ENCODE measurements around the gene DHRS2. TPM values are rescaled to one million over a fixed set of nuclear protein-coding genes. Genes with fewer than 3 reads are reported as not detected.

Gene DHRS2
- polyA plus RNA-seq, 1 donor from 2014 or later, result 1.3 TPM

GRCh38 chr14:23648764-23649460 is 12.7 kb downstream of the DHRS2 start:
- Histone ChIP-seq H3K79me2 (replicated peaks; ENCODE audit: insufficient read depth, low read length) (no peaks in the 10 kb centered on the region), H3K4me2 (ENCODE audit: low read length) (no peak overlapping the region)

GRCh38 chr14:23650506-23650905 is 14.3 kb downstream of the DHRS2 start:
- no peaks in the 10 kb centered on the region for H3K36me3 ChIP-seq (ENCODE audit: insufficient read depth, low read length)
- H3K9me2 ChIP-seq (ENCODE audit: insufficient read depth, low read length), result no peaks in the 10 kb centered on the region
- H3K79me2 ChIP-seq (replicated peaks; ENCODE audit: insufficient read depth, low read length), result no peaks in the 10 kb centered on the region
- H3K4me3 ChIP-seq (ENCODE audit: low read length), result no peak overlapping the region
- no peak overlapping the region for H3K4me2 ChIP-seq (ENCODE audit: low read length)
- no peak overlapping the region for H3K9ac ChIP-seq (ENCODE audit: low read length)
- H3F3A ChIP-seq (ENCODE audit: insufficient read depth, low read length, poor library complexity, severe bottlenecking), result no peaks in the 10 kb centered on the region
- H3K27me3 ChIP-seq (ENCODE audit: insufficient read depth, low read depth, low read length), result no peaks in the 10 kb centered on the region
- no peak overlapping the region for H3K27ac ChIP-seq (ENCODE audit: low read length)
- no peak overlapping the region for H2AFZ ChIP-seq (ENCODE audit: low read depth, low read length)
- no peaks in the 10 kb centered on the region for H3K9me3 ChIP-seq (ENCODE audit: low read length)
- no peaks in the 10 kb centered on the region for H4K20me1 ChIP-seq (ENCODE audit: insufficient read depth)
- no peak for TF ChIP-seq SMC3 (conservative IDR thresholded peaks at IDR 0.05; ENCODE audit: poor library complexity)
- TF ChIP-seq TAF1 (IDR thresholded peaks at IDR 0.05; ENCODE audit: low read depth), result no peak
- TF ChIP-seq EP300 (conservative IDR thresholded peaks at IDR 0.05; ENCODE audit: poor library complexity, severe bottlenecking), result no peak
- no peak for TF ChIP-seq RAD21 (conservative IDR thresholded peaks at IDR 0.05)
- no peak for TF ChIP-seq MXI1 (conservative IDR thresholded peaks at IDR 0.05; ENCODE audit: poor library complexity, severe bottlenecking)
- no peak for TF ChIP-seq POLR2AphosphoS5 (IDR thresholded peaks at IDR 0.05)
- TF ChIP-seq CTCF (IDR thresholded peaks at IDR 0.05; ENCODE audit: poor library complexity, severe bottlenecking), result no peak

More at GRCh38 chr14:23648764-23649460, 12.7 kb downstream of the DHRS2 start:
- Histone ChIP-seq H3F3A (ENCODE audit: insufficient read depth, low read length, poor library complexity, severe bottlenecking) (no peaks in the 10 kb centered on the region), H3K9ac (ENCODE audit: low read length) (no peak overlapping the region), H3K27me3 (ENCODE audit: insufficient read depth, low read depth, low read length) (no peaks in the 10 kb centered on the region), H3K4me3 (ENCODE audit: low read length) (no peak overlapping the region), H3K36me3 (ENCODE audit: insufficient read depth, low read length) (no peaks in the 10 kb centered on the region), H2AFZ (ENCODE audit: low read depth, low read length) (no peak overlapping the region), H3K9me2 (ENCODE audit: insufficient read depth, low read length) (no peaks in the 10 kb centered on the region), H3K27ac (ENCODE audit: low read length) (no peak overlapping the region), H3K9me3 (ENCODE audit: low read length) (no peaks in the 10 kb centered on the region), H4K20me1 (ENCODE audit: insufficient read depth) (no peaks in the 10 kb centered on the region)
- TF ChIP-seq EZH2 (IDR thresholded peaks at IDR 0.05; ENCODE audit: borderline replicate concordance, insufficient read depth, low read length, poor library complexity, severe bottlenecking), result no peak
- TF ChIP-seq RAD21 (conservative IDR thresholded peaks at IDR 0.05), result no peak
- TF ChIP-seq MXI1 (conservative IDR thresholded peaks at IDR 0.05; ENCODE audit: poor library complexity, severe bottlenecking), result no peak
- no peak for TF ChIP-seq REST (IDR thresholded peaks at IDR 0.05; ENCODE audit: borderline replicate concordance)
- TF ChIP-seq TAF1 (IDR thresholded peaks at IDR 0.05; ENCODE audit: low read depth), result no peak
- no peak for TF ChIP-seq POLR2AphosphoS5 (IDR thresholded peaks at IDR 0.05)
- no peak for TF ChIP-seq EP300 (conservative IDR thresholded peaks at IDR 0.05; ENCODE audit: poor library complexity, severe bottlenecking)
- TF ChIP-seq SMC3 (conservative IDR thresholded peaks at IDR 0.05; ENCODE audit: poor library complexity), result no peak
- TF ChIP-seq CTCF (IDR thresholded peaks at IDR 0.05; ENCODE audit: poor library complexity, severe bottlenecking), result no peak
